HG03045 (cell line): ENCODE results near the gene MYPN.
A peak's percentile ranks its signal among the peaks of the same experiment; 100 is the strongest.
"Not testable (repeated sequence)": the region's sequence is repeated elsewhere in the genome, so short reads cannot be mapped to it uniquely, and the experiment has no call there.

ENCODE experiments used
- ATAC-seq: cut with Tn5 transposase; IDR thresholded peaks from one replicate; pipeline ENCODE4 v1.9.1; 2021; ENCODE audit warnings: mild to moderate bottlenecking, moderate library complexity; ENCODE audit not compliant: unreplicated experiment

MYPN gene

GRCh38 chr10:68223535-68224165, 114.4 kb downstream of the MYPN start:
- no peak for ATAC-seq

DNA sequence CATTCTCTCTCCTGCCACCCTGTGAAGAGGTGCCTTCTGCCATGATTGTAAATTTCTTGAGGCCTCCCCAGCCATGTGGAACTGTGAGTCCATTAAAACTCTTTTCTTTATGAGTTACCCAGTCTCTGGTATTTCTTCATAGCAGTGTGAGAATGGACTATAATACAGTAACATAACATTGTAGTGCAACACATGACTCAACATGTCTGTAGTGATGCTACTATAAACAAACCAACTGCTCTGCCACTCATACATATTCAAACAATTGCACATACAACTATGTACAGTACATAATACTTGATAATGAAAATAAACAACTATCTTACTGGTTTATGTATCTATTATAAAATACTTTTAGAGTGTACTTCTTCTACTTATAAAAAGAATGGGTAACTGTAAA, 115.5 kb downstream of the MYPN start:
- no peak for ATAC-seq

DNA sequence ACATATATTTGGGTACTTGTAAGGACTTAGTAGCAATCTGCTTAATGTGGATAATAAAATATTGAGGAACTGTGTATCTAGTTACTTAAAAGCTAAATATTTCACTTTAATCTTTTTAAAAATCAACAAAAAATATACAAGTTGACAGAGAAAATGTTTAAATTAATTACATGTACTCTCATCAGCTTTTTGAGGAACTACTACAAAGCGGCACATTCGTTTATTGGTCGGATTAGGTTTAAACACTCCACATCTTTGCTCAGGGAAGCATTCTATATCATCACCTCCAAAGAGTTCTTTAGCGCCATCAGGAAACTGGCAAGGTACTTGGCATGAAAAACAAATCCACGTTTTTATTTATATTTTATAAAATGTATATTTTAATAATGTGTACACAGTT, 121.0 kb downstream of the MYPN start:
- ATAC-seq, result no peak

DNA sequence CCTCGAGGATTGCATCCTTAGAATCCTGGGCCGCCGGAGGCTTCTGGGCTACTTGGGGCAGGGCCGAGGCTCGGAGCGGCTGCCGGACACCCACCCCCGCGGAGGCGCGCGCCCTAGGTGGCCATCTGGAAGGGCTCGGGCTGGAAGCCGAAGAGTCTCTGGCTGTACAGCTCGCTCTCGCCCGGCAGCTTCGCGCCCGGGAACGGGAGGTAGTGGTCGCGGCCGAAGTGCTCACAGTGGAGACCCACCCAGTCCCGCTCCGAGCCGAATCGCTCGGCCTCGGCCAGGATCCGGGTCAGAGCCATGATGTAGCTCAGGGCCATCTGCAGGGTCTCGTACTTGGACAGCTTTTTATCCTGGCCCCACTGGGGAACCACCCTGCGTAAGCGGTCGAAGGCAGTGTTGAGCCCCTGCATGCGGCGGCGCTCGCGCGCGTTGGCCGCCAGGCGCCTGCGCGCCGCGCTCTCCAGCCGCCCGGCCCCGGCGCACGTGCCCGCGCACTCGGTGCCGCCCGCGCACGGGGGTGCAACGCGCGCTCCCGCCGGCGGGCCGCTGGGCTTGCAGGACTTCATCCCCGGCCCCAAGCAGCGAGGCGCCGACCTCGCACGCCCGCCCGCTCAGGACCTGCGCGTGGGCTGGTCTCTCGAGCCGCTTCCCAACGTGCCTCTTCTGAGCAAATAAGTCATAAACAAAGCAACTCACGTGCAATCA, 122.0 kb downstream of the MYPN start:
- peak; percentile 91 for ATAC-seq

DNA sequence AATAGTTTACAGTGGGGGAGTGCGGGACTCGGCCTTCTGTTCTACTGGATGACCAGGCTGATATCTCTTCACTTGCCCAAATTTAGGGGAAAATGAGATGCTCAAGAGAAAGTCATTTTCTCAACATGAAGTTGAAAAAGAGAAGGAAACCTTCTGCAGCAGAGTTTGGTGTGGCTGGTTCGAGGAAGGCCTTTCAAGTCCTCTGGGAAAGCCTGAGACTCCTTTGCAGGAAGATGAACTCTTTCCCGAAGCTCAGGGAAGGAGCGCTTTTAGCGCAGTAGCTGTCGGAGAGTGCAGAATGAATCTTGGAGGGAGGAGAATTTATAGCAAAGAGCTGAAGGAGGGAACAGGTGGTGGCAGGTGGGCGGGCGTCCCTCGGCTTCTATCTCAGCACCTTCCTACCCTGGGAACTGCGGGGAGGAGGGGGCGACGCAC, 122.5 kb downstream of the MYPN start, which contains the start of gene ATOH7:
TSS of gene ATOH7 (minus strand) at position 297 of the 435 bp plus-strand sequence. CDS start 436 bp downstream, outside the sequence.
- no peak for ATAC-seq

GRCh38 chr10:68233046-68233445, 123.8 kb downstream of the MYPN start:
- ATAC-seq, result no peak

DNA sequence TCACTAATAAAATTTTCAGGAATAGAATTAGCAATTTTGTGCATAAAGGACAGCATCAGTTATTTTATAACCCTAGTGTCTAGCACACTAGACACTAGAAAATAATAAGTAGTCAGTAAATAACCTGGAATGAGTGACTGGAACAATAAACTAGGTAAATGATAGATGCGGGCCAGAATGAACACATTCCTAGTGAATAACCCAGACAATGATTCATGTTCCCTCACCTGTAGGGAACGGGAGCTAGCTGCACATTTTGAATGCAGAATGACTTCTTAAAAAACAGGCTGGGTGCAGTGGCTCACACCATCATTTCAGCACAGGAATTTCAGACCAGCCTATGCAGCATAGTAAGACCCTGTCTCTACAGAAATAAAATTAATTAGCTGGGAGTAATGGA, 125.8 kb downstream of the MYPN start:
- no peak for ATAC-seq

DNA sequence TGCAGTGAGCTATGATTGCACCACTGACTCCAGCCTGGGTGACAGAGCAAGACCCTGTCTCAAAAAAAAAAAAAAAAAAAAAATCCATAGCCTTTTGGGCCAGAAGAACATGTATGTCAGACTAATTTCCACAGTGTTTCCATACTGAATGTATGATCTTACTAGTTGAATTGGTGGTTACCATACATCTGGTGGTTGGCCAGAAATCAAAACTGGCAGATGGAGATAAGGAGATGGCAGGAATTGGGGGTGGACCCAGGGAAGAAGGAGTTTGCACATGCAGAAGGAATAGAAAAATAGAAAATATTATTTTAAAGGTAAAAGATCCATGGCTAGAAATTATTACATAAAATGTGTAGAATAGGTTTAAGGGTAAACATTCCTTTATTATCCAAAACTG, 126.3 kb downstream of the MYPN start:
- ATAC-seq, result no peak

DNA sequence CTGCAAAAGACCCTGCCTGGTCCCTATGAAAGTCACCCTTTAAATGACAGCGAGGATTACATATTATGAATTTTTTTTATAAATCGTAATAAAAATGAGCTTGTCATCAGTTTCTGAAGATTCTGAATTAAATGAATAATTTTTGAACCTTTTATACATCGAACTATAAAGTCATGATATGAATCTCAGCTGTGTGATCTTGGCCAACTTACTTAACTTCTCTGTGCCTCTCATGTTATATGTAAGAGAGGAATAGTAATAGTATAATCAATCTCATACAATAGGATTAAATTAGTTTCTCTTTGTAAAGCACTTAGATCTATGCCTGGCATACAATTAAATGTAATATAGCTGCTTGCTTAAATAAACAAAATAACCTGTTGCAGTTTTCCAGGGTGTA, 127.9 kb downstream of the MYPN start:
- ATAC-seq, result no peak

DNA sequence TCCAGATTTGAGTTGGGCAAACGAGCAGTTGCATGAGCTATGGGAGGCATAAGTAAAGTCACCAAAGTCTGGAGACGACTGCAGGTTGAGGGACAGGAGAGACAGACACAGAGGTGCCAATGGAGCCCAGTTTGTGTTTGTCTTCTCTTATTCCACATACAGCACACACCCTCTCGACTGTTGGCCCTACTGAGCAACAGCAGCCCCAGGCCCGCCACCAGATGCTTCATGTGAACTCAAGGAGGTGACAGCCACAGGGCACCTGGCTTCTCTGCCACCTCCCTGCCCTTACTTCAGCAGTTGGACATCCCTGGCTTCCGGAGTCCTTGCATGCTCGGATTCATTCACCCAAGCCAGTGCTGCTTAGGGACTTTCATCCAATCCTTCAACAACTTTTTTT, 129.1 kb downstream of the MYPN start:
- ATAC-seq, result no peak

GRCh38 chr10:68239069-68239468, 129.8 kb downstream of the MYPN start:
- ATAC-seq, result no peak

GRCh38 chr10:68239596-68240150, 130.4 kb downstream of the MYPN start:
- ATAC-seq, result no peak

DNA sequence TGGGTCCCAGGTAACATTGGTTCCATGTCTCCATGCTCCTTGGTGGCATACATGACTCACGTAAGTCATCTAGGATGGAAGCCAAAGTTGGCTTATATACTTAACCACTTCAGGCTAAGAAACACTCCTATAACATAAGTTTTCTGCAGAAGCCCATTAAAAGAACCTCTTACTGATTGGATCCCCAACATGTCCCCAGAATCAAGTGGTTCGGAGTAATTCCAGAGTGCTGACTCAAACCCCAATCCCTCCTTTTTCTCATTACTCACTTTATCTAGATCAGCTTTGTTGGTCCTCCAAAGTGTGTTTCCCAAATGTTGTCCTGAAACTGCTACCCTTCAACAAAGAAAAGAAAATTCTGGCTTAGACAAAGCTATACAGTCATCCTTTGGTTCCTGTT, 132.8 kb downstream of the MYPN start:
- no peak for ATAC-seq

- not testable (repeated sequence) for ATAC-seq
These were observed 137.1 kb downstream of the MYPN start for GRCh38 chr10:68246397-68246796.

- no peak for ATAC-seq
These were observed 138.6 kb downstream of the MYPN start for GRCh38 chr10:68247931-68248330.

DNA sequence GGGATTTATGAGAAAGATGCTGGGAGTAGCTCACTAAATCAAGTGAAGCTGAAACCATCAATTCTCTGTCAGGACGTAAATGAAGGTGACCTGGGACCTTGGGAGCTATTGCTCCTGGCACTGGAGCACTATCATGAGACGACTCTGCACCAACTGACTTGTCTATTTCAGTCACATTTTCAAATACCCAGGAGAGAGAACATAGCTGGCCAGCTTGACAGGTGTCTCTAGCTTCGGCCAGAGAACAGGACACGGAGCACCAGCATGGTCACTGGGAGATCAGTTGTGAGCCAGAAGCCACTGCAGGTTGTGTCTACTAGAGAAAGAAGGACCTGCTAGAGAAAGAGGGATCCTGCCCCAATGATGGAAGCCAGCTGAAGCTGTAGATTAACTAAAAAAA, 140.0 kb downstream of the MYPN start:
- ATAC-seq, result no peak

- no peak for ATAC-seq
These were observed 141.9 kb downstream of the MYPN start for GRCh38 chr10:68251151-68251550.

DNA sequence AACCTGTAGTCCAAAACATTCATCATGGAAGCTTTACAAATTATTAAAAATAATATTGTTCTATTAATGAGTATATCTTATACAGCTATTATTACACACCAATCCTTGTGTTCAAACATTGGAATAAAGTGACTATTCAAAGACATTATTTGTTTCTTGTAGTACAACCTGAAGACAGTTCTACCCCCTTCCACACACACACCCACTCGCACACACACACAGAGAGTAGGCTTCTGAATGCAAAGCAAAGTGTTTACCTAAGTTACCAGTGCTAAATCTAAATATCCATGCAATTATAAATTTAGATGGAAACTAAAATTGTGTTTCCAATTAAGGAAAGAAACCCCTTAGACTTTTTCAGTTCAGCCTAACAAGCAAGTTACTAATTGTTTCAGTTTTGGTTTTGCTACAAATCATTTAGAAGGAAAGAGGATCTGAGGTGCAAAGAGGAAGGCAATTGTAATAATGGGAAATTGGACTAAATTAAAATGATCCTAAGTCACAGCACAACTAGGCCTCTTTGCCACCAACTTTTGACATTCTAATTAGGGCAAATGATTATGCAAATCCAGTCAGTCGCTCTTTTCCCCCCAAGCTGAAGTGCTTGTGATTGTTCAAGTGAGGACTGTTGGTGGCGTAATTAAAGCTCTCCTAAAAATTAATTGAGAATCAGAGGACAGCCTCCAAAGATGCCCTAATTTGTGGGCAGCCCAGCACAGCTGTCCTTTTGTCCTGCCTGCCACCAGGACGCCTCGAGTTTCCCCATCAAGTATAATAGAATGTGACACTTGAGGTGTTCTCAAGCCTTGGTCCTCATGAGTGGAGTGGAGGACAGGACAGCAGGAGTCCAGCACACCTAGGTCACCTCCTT, 142.6 kb downstream of the MYPN start:
- no peak for ATAC-seq

- ATAC-seq, result no peak
These were observed 144.1 kb downstream of the MYPN start for GRCh38 chr10:68253346-68253745.

- ATAC-seq, result no peak
These were observed 152.0 kb downstream of the MYPN start for GRCh38 chr10:68261132-68261856.
